Brain pericyte (primary cell): Measurements from ENCODE around the gene MRPS6.
A peak's percentile ranks its signal among the peaks of the same experiment; 100 is the strongest.

Experiments used
- DNase-seq: peaks from one replicate; pipeline ENCODE4 v3.0.0-alpha.2; 2012; ENCODE audit warnings: low read depth, low spot score

MRPS6 gene

DNA sequence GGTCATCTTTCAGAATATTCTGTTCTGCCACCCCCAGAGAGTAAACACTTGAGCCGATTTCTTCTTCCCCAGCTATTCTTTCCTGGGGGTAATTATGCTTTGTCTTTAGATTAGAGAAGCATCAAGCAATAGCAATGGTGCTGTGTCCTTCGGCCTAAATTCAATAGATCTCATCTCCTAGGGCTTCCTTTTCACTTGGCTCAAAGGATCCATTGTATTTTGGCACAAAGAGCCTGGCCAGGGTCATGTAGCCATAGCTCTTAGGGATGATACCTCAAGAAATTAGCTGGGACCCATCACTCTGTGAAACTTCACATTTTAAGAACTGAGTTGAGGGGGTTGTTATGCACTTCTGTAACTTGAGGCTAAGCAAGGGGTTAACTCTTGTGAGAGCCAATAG is 27.0 kb downstream of the MRPS6 start:
- DNase-seq, result no peak

DNA sequence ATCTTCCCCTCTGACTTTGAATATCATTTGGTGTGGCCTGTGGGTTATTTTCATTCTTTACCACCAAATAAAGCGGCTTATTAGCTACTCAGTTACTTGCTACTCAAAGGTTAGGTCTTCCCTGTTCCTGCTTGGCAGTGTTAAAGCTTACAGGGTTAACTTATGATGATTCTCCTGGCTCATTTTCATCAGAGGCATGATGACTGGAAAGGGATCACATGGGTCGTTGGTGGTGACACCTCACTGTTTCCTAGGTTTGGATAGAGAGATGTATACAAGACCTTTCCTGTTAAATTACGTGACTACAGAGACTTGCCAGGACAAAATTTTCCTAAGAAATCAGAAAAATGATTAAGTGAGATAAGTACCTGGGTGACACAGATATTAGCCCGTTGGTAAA is 27.4 kb downstream of the MRPS6 start:
- no peak for DNase-seq

DNA sequence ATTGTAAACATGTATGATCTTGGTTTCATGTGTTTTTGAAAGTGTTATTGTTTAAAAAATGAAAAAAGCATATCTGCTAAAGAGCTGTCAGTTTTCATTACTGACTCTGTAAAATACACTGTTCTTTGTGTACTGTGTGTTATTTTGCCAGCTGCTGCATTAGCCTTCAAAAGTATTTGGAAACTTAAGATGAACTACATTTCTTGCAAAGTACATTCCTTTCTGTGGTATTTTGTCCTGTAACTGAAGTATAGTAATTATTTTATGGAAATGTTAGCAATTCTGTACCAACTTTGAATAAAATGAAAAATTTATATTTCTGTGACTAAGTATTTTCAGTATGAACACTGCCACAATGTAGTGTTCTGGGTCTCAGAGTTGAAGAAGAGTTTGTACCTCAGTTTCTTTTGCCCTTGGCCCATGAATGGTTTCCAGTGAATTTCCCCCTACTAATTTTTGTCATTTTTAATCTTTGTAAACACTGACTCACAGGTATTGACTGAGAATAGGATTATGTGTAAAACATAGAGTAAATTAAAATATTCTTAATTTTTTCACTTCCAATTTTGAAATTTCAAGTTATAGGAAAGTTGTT is 32.7 kb downstream of the MRPS6 start:
- no peak for DNase-seq

DNA sequence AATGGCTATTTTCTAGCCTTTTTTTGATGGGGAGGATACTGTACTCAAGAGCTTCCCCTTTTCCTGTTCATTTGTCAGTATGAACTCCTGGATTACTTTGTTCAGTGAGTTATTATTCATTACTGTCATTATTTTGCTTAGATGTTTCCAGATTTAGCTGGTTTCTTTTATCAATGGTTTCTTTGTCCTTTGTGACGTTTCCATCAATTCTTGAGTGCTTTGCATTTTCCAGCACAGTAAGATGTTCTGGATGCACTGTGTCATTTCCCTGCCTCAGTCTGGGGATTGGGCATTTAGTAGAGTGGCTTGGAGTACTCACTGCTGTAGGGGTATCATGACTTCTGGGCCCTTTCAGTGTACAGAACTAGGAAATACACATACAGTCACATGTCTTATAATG is 34.2 kb downstream of the MRPS6 start:
- no peak for DNase-seq

DNA sequence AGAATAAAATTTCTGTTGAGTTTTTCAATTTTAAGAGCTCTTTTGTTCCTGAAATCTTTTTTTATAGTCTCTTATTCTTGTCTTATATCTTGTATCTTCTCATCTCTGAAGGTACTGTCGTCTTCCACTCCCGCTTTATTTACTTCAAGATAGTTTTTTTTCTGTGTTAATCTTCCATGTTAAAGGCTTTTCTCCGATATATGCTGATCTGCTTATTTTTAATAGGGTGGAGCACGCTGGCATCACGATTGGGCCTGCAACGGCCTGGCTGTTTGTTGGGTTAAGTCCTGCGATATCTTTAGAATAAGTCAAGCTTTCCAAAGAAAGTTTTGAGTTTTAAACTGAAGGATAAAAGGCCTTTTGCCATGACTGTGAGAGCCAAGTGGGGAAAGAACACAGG is 35.7 kb downstream of the MRPS6 start:
- no peak for DNase-seq

DNA sequence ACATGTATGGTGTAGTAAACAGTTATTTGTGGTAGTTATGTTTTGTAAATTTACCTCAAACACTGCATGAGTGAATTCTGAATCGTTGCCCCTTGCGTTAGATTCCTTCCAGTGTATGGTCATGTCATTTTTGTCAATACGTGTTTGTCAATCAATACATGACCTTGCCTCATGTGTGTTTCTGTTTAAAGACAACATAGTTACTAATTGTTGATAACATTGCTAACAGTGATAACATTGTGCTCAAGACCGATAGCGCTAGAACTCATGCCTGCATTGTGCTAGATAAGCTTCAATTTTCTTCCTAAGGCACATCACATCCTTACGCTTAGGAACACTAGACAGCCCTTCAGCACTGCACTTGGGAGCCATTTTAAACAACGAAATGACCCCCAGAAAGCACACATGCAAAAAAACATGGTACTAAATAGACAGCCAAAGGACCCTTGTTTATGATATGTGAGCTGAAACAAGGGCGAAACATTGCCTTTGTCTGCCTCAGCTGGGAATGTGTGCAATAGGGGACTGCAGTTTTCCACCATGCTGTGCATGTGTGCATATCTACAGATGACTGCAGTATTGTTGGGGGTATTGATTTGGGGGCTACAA is 37.3 kb downstream of the MRPS6 start:
- DNase-seq, result no peak

DNA sequence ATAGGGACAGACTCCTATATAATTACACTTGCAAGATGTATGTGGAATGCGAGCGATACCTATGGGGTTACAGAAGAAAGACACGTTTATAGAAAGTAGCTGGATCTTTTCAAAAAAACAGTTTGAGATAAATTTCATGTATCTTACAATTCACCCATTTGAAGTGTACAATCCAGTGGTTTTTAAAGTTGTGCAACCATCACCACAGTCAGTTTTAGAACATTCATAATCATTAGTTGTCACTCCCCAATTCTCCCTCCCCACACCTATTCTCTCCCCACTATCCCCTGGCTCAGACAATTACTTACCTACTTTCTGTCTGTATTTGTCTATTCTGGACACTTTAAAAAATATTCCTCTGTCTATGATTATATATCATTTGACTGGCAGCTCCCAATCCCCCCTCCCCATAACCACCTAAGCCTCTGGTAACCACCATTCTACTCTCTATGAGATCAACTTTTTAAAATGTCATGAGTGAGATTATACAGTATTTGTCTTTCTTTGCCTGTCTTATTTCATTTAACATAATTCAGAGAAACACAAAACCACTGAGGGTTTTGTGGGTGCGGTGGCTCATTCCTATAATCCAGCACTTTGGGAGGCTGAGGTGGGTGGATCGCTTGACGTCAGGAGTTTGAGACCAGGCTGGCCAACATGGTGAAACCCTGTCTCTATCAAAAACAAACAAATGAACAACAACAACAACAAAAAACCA is 39.1 kb downstream of the MRPS6 start:
- no peak for DNase-seq

DNA sequence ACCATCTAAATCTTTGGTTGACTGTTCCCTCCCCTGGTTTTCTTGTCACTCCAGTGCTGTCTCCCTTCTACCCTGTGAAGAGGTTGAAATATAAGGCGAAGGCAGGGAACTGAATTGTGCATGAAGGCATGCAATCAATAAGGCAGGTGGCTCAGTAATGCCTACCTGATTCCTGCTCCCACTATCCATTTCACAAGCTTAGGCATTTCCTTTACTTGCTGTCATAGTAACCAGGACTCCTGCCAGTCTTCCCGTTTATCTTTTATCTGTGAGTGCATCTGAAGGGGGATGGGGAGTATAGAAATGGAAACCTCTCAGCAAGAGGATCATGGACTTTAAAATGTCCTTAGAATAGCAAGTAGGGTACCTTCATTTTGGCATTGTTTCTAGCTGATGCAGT is 40.5 kb downstream of the MRPS6 start:
- DNase-seq, result no peak

DNA sequence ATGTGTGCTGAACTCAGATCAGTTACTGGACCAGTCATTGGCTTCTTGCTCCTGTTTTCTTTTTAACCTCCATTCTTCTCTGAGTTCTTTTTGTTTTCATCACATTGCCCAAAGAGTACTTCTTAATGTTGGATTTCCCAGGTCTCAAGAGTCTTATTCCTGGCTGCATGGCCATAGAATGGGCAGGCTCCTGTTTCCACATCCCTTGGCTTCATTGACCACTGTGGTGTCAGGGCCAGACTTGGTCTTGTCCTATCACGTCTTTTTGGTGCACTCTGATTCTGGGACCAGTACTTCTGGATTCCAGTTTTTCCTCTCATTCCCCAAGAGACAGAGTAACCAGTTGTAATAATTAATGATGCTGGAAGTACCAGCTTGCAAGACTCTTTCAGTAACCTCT is 41.8 kb downstream of the MRPS6 start:
- no peak for DNase-seq

DNA sequence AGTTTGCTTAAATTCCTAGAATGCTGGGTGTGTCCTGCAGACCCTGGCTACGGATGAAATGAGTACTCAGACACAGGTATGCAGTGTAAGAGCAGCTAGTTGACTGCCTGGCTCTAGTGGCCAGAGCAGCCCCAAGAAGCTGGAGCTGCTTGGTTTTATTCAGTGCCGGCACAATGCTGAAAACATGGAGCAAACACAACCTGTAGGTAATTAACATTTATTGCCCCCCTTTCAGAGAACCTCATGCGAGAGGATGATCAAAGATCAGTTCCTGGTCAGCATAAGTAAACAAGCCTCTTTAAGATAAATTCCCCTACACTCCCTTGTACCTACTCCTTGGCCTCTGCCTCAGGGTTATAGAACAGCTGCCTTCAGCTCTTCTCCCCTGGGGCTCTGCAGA is 43.2 kb downstream of the MRPS6 start:
- no peak for DNase-seq

DNA sequence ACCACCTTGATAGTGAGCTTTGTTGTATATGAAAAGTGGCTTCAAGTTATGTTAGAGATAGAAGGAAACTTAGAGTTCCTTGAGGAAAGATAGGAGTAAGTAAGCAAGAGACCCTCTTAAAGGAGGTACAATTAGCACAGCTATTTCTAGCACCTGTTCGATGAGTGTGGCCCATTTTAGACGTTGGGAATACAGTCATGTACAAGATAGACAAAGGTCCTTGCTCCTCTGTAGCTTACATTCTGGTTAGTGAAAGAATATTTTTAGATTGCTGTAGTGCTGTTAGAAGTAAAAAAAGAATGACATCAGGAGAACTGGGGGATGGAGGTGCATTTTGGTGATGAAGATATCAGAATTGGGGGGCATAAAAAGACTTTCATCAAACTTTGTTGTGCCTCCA is 47.5 kb downstream of the MRPS6 start:
- DNase-seq, result no peak

DNA sequence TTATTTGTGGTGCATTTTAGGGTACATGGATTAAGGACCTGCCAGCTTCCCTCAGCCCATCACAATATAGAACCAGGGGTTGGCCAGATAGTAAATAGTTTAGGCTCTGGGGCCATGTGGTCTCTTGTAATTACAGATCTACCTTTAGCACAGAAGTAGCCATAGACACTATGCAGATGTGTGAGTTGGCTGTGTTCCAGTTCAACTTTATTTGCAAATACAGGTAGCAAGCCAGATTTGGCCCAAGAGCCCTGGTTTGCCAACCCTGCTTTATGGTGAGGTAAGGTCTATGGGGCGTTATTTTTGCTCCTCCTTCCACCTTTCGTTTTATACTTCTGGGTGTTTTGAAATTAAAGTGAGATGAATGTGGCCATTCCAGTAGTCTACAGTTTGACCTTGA is 48.7 kb downstream of the MRPS6 start:
- no peak for DNase-seq

DNA sequence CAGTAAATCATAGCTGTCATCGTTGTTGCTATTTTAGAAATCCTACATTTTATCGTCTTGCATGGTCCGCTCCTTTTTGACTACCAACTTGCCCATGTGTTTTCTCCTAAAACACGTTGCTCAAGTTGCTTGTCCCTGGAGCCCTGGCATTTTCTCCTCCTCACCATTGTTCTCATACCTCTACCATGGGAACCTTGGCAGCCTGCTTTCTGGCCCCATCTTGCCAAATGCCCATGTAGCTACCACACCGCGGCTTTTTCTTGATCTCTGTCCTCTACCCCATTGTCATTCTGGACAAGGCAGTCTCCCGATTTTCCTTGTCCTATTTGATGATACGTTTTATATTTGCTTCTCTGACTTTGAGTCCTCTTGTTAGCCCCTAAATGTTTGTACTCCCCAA is 50.2 kb downstream of the MRPS6 start:
- DNase-seq, result no peak

DNA sequence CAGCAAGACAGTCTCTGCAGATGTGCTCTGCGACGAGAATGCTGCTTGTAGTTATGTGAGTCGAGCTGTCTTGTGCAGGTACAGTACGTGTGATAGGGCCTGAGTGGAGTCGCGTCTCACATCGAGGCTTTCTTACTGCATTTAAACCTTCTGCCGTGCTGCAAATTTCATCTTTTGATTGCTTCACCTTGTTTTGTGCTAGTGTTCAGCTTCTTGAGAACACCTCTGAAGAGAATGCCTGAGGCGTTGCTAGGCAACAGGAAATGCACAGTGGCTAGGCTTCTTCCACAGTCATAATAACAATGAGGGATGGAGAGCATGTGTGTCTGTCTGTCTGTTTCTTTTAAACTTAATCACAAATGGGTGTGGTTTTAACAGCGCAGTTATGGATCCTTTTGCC is 52.9 kb downstream of the MRPS6 start:
- no peak for DNase-seq

DNA sequence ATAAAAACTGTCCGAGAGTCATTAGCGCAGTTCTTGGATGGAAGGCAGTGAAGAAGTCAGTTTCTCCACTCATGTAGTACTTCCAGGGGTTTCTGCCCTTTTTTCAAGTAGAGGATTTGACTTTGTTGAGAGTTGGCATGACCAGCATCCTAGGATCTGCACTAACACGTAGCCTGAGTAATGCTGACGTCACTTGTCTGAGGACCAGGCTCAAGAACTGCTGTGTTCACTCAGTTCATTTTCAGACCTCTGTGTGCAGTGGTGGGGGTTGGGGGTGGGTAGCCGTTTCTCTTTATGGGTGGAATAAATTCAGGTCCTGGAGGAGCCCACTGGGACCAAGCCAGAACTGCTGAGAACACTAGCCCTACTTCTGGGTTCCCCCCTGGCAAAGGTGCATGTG is 53.3 kb downstream of the MRPS6 start:
- DNase-seq, result no peak

DNA sequence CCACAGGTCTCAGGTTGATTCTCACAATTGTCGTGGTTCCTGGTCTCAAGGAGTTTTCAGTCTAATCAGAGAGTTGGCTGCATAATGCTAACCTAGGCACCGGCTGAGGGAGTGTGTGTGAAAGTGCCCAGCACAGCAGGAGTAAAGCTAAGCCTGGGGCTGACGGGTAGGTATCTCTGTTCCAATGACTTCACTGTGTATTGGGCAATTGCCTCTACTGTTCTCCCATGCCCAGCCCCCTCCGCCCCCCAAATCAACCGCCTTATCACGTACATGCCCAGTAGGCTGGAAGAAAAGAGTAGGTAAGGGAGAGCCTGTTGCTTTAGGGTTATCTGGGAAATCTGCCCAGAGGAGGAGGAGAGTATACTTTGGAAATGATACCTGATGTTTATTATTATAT is 54.7 kb downstream of the MRPS6 start:
- no peak for DNase-seq

DNA sequence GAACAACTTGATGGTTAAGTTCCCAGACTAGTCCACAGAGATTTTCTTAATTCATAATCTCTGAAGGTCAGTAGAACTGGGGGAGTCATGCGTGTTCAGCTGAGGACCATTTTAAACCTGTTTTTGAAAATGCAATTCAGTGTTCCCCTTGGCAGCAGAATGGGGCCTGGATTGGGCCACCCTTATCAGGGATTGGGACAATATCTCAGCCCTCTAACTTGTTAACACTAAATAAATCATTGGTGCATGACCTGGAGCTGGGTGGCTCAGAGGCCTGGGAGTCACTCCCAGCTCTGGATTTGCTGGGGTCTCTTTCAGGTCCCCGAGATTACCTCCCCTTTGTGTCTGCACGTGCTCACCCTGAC is 55.3 kb downstream of the MRPS6 start:
- DNase-seq, result no peak

DNA sequence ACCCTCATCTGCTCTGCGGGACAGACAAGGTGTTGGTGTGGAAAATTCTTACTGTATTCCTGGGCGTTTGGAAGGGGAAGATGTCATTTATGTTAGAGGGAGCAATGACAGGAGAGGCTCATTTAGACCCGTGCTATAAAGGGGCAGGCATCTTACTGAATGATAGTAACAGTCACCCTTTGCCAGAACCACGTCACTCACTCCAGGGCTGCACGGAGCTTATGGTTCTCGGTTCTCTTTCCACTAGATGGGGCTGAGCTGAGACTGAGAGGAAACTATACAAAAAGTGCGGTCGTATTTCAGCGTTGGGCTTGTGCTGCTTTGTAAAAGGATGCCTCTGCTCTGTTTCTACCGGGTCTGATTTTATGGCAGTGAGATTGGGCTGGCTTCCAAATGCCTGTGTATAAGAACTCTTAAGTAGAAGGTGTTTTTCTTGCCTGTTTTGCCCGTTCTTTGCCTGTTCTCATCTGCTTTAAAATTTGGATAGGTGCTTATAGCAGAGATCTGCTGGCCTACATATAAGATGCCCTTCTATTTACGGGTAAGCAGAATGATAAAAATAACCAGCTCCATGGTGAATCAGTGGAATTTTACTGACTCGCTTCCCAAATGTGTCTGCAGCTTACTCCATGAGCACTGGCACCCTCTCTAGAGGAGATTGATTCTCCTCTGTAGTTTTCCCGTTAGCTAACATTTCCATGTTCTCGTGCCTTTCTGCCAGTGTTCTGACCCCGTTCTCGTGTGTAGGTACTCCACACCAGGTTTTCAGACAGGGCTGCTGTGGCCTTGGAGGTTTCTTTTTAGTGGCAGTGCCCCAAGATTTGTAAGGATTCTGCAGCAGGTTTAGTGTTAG is 55.9 kb downstream of the MRPS6 start:
- peak; percentile 77 for DNase-seq

DNA sequence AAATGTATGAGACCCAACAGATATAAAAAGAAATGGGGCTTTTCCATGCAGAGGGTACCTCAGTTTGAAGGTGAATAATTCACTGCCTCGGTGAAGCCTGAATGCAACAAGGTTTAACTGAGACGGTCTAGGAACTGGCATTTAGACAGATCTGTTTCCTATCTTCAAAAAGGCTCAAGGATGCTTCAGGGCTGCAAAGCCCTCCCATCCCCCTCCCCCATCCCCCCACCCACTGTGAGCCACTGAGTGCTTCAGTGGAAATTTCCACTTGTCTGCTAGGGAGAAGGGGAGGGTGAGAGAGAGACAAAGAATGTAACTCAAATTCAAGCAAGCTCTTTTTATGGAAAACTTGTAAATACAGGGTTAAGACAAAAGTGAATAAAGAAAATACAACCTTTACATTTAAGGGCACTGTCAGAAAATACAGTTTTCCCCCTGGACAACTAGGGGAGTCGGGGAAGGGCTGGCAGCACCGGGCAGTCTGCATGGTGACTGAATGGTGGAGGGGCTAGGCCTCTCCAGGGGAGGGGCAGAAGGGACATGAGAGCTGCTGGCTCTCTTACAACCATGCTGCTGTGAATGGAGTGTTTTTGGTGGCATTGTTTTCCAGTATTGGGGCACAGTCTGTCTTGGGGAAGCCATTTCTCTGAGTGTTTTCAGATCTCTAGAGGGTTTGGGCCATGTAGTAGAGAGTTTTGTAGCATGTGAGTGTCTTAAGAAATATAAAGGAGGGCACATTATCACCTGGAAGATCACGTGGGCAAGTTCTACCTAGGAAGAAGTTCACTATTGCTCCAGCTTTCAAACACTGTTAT is 56.7 kb downstream of the MRPS6 start:
- DNase-seq, result no peak

DNA sequence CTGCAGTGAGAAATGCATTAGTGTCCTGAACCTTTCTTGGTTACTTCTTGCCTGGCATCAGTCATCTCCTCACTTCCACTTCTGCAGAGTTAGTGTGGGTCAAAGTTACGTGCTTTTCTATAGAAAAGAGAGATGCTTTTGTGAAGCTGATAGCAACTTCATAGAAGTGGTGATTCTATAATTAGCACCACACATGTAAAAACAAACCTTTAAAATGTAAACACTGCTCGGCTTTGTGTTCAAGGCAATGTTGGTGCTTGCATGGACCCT is 57.3 kb downstream of the MRPS6 start:
- no peak for DNase-seq

DNA sequence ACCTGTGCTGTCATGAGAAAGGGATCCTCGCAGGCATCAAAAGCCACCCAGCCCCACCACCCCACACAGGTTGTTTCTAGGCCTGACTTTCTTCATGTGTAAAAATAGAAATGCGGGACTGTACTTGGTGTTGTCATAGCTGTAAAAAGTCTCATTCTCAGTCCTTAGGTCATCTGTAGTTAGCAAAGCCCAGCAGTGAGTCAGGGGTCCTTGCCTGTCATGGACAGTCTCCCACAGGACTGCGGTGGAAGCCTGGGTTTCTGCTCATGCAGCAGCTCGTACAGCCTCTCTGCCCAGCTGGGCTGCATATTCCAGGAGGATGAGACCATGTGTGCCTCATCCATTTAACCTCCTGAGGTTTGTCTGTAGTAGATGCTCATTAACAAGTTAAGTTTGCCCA is 58.2 kb downstream of the MRPS6 start:
- DNase-seq, result no peak

DNA sequence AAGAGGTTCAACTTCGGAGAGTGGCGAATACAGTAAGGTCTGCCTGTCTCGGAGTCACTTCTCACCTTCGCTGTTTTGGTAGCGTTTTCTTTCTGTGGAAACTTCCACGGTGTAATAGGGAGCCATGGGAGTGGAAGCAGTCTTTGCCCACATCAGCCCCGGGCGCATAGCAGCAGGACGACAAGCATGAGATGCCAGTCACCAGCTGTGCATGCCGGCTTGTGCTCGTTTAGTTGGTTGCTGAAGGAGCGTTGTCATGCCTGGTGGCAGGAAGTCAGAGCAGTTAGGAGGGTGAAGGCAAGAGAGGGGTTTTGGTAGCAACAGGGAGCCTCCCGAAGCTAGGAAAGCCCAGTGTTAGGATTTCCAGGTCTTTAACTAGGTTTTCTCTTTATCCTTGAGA is 58.8 kb downstream of the MRPS6 start:
- DNase-seq, result no peak
